Measurements from ENCODE around the gene CEP78.
A peak's percentile ranks its signal among the peaks of the same experiment; 100 is the strongest.
"Not testable (repeated sequence)": the region's sequence is repeated elsewhere in the genome, so short reads cannot be mapped to it uniquely, and the experiment has no call there.

Gene CEP78

DNA sequence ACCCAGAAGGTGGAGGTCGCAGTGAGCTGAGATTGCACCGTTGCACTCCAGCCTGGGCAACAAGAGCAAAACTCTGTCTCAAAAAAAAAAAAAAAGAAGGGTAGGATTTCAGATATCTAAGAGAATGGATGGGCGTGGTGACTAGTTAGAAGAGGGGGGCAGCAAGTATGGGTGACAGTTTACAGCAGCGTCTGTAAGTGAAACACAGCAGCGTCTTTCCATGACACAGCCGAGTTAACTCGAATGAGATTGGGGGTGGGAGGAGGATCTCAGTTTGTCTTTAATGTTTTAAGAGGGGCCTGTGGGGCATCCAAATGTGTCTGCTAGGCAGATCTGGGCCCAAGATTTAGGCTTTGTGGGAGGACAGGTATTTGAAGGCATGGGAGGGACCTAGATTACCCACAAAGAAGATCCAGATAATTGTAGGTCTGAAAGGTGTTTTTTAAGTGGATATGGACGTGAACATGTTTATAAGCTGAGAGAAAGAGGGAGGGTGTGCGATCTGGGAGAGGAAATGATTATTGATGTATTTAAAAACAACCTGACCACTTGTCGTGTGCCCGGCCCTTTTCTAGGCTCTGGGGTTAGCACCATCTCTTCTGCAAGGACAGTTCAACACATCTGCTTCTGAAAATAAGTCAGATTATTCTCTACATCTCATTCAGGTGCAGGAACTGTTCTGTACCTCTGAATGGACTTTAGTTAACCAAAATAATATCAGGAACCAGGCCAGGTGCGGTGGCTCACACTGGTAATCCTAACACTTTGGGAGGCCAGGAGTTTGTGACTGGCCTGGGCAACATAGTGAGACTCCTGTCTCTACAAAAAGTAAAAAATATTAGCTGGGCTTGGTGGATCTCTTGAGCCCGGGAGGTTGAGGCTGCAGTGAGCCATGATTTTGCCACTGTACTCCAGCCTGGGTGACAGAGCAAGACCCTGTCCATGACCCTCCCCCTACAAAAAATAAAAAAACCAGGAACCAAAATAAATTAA lies 2.5 kb downstream of the CEP78 start:
- DNase-seq: no peak

DNA sequence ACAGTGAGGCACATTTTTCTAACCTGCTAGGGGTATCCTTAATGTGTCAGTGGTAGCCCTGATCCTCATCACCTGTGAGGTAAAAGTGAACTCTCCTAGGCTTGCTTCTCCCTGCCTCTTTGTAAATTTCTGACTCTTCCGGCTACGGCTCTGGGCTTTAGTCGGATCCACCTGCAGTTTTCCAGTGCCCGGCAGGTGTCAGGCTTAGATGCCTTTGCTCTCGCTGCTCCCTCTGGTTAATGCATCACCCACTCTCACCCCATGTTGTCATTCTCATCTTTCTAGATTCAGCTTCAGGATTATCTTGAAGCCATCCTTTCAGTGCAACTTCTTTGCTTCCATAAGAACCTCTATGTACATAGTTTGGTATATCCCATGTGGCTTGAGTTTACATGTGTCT lies 3.6 kb downstream of the CEP78 start:
- DNase-seq: no peak

DNA sequence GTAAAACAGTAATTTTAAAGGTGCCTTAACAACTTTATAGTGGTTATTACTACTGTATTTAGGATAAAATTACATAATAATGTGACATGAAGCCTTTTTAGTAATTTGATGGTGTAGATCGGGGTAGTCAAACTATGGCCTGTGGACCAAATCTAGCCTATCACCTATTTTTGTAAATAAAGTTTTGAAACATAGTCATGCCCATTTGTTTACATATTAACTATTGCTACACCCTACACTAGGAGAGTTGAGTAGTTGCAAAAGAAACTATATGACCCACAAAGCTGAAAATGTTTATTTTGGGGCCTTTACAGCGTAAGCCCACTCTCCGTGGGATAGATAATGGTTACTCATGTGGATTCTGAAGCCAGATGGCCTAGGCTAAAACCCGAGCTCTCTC lies 6.2 kb downstream of the CEP78 start:
- DNase-seq: no peak

DNA sequence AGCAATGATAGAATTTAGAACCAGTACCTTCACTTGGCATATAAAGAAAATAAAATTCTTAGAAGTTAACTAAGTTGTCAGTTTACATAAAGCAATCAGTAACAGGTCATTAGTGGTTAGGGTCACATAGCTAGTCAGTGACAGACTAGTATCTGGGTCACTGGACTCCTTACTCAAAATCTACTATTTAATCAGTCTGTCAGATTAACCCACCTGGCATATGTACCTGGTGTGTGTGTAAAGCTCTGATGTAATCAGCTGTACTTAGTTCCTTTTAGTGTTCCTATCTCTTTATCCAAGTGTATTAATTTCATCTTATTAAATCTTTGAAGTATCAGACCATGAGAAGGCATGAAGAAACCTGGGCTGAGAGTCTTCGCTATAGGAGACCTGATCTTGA lies 7.3 kb downstream of the CEP78 start:
- DNase-seq: no peak

DNA sequence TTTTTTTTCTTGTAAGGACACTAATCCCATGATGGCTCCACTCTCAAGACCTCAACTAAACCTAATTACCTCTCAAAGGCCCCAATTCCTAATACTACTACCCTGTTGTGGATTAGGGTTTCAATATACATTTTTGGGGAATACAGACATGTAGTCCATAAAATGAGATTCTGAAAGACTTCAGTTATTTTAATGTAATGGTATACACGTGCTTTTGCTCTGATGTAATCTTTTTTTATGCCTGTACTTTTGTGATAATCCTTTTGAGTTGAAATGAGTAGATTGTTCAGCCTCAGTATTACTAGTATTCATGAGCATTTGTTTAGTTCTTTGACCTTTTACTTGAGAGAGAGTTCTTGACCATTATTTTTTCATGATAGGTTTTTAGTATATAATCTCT lies 9.5 kb downstream of the CEP78 start:
- no peak for DNase-seq

DNA sequence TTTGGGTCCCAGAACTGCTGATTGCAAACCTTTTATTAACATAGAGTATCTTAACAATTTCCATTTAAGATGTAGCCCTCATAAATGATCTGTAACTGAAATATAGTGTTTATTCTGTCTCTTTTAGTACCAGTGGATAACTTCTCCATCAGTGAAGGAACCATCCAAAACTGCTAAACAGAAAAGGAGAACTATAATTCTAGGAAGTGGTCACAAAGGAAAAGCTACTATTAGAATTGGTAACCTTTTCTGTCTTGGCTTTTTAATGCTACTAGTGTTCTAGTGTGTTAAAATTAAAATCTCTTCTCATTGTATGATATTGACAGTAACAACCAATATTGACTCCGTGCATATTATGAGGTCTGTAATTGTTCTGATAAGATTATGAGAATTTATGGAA lies 12.8 kb downstream of the CEP78 start:
- no peak for DNase-seq

DNA sequence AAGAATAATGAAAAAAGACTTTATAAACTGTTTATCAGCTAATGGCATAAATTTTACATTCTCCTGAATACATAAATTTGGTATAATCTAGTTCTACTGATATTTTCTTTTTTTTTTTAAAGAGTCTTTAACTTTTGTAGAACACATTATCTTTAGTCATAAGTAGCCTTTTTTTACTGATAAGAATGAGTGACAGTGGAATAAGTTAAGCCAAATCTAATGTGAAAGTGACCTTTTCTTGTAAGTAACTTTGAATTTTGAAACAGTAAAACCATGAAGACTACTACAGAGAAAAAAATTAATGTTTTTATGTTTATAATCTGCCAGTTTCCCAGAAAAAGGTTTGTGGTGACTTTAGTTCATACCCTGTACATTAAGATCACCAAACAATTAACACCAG lies 13.7 kb downstream of the CEP78 start:
- DNase-seq: no peak

DNA sequence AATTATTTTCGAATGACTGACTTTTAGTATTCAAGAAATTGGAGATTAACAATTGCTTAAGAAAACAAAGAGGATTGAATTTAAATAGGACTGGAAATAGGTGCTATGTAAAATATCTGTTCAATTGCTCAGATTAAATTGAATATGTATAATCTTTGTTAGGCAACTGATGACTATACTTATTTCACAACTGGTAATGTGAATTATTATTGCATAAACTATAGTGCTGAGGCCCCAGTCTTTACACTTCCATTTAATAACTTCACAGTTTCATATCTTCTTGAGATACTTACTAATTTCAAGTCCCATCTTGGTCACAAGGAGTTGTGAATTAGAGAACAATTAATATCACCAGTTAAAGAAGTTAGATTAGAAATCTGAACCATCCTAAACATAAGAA lies 16.7 kb downstream of the CEP78 start:
- DNase-seq: no peak

DNA sequence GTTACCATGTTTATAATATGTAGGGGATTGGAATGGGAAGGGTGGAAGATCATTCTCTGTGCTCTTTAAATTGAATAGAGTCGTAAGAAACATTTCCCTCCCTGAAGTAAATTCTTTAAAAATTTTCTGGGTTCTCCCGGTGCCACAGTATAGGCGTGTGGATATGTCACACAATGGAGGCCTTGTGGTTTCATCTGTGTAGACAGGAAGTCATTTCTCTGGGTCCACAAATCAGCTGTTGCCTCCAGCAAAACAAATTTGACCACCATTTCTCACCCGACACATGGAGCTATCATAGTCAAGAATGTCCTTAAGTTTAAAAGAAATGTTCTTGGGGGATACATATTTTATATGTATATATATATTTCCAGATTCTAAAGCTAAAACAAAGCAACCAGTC lies 17.4 kb downstream of the CEP78 start:
- no peak for DNase-seq

DNA sequence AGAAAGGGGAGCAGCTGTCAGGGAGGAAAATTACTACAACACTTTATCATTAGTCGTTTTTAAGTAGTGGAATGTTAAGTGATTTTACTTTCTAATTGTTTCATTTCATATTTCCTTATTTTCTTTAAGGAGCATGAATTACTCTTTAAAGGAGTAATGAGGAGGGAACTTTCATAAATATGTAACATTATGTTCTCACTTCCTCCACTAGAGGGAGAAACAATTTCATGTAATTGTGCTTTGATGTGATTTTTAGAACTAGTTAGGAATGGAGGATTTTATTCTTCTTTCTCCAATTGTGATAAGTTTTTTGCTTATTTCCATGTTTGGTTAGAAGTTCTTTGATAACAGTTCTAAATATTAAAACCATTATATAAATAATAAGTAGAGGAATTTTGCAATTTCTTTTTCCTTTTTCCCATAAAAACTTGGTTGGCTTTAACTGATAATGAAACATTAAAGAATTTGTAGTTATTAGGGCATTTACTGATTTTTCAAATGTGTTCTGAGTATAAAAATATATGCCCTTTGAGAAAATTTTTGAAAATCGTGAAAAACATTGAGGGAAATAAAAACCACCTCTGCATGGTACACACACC lies 25.6 kb downstream of the CEP78 start:
- DNase-seq: peak; percentile 31

DNA sequence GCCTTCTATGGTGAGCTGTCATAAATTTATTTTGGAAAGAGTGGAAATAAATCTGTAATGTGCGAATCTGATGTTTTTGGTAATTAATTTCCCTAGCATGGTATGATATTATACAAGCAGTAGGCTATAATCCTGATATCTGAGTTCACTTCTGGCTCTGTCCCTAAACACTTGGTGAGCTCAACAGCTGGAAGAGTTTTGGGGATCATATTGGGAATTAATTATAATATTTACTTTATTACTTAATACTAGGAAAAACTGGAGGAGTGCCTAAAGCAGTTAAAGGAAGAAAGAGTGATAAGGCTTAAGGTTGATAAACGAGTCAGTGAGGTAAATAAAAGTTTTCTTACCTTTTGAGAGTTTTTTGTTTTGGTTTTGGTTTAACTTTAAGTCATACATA lies 26.8 kb downstream of the CEP78 start:
- no peak for DNase-seq

DNA sequence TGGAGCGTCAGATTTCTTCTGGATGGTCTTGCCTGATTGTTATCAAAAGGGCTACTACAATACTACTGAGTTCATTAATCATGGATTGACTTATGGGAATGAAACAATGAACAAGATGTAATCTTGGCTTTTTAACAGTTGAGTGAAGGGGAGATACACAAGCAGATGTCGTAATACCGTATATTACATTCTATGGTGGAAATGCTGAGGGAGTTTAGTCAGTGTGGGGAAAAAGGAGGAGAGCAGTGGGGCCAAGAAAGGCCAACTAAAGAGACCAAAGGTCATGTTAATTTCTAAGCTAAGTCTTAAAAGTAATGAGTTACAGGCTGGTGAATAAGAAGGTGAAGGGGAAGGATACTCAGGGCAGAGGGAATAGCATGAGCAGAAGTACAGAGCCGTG lies 32.0 kb downstream of the CEP78 start:
- no peak for DNase-seq

DNA sequence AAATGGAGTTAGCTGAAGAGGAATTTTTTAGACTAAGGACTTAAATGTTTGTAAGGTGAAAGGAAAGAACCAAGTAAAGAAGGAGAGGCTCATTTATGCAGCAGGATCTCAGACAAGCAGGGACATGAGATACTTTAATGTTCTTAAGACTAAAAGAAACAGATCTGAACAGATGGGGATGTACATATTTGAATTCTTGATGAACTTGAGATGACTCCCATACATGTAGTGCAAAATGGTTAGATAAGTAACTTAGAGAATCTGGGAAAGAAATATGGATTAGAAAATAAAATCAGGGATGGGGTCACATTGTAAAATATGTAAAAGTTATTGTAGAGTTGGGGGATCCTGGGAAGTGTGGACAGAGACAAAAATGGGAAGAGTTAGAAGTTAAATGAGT lies 33.9 kb downstream of the CEP78 start:
- no peak for DNase-seq

DNA sequence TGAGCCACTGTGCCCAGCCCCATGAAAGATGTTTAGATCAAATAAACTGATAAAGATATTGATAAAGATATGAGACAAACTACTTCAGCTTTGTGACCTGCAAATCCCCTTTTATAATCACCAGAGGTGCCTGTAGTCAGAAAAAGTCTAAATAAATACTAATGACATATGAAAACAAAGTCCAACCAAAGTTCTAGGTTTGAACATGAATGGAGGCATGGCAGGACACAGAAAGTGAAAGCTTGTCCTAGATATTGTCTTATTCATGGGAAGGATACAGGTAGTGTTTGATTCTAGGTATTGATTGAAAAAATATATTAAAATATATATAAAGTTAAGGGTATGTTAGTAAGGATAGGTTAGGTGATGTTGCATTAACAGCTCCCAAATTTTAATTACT lies 36.4 kb downstream of the CEP78 start:
- DNase-seq: no peak

DNA sequence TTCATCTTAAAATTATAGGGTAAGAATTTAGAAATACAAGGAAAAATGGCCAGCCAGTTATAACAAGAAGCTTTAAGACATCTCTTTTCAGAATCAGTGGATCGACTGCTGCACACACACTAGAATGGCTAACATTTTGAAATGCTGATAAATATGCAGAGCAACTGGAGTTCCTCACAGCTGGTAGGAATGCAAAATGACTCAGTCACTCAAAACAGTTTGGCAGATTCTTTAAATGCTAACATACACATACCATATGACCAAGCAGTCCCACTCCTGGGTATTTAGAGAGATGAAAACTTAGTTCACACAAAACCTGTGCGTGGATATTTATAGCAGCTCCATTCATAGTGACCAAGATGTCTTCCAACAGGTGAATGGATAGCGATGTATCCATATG lies 37.9 kb downstream of the CEP78 start:
- DNase-seq: no peak

DNA sequence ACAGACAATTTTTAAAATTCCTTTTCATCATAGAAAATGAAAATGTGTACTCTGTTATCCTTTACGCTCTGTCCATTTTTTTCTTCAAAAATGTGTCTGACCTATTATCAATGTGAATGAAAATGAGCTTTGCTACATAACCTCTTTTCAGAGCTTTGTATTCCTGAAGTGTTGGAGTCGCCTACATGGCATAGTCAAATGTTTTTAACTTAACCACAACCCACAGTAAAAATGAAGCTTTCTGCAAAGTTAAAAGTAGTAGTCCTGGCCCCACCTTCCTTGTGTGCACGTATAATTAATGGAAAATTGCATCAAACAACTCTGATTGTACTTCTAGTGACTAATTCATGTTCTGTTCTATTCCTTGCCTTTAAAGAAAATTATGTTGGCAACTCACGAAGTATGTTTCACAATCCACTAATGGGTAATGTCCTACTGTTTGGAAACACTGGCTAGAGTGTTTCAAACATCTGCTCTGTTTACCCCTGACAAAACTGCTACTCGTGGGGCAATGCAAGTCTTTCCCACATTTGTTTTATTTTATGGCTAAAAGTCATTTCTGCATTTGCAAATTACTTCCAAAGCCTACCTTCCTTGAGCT lies 42.4 kb downstream of the CEP78 start:
- DNase-seq: no peak

DNA sequence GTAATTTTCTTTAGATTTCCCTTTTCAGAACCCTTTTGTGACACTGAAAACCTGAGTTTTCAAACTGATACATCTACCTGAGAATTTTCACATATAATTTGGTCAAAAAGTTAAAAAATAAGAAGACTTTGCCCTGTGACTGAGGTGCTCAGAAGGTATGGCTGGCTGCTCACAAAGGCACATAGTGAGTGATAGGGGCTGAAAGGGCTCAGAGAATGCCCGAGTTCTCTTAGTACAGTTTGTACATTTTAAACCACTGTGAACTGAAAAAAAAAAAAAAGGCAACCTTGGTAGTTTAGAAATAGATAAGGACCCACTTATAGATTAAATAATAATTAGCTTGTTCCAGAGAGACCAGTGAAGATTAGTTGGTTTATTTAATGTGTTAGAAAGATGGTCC lies 42.9 kb downstream of the CEP78 start:
- no peak for DNase-seq

DNA sequence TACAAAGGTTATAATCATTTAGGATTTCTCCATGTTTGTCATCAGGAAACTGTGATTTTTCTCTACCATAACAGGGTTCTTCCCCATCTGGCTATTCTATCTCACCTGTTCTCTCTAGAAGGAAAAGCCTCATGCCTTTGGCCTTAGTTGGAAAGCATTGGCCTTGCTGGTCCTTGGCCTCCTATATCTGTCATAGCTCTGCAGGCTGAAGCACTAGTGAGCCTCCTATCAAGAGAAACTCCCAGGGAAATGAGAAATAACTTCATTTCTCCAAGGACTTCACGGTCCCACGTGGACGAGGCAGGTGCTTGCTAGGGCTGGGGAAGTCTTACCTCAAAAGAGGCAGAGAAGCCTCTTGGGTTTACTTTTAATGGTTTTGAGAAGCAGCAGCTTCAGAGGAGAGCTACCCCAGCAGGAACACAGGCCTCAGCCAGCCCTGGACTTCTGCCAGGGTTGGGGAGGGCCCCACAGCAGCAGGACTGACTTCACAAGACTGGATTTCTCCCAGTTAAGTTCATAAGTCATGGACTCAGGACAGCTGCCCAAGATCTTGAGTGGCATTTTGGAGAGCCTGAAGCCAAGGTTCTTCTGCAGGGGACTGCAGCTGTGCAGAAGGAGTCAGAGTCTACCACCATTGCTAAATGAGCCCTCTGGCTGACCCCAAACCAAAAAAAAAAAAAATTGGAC lies 45.2 kb downstream of the CEP78 start:
- no peak for DNase-seq

DNA sequence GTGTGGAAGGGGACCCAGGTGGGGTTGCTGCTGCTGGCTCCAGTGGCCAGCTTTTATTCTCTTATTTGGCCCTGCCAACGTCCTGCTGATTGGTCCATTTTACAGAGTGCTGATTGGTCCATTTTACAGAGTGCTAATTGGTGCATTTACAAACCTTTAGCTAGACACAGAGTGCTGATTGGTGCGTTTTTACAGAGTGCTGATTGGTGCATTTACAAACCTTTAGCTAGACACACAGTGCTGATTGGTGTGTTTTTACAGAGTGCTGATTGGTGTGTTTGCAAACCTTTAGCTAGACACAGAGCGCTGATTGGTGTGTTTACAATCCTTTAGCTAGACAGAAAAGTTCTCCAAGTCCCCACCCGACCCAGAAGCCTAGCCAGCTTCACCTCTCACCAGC lies 48.3 kb downstream of the CEP78 start:
- not testable (repeated sequence) for DNase-seq

DNA sequence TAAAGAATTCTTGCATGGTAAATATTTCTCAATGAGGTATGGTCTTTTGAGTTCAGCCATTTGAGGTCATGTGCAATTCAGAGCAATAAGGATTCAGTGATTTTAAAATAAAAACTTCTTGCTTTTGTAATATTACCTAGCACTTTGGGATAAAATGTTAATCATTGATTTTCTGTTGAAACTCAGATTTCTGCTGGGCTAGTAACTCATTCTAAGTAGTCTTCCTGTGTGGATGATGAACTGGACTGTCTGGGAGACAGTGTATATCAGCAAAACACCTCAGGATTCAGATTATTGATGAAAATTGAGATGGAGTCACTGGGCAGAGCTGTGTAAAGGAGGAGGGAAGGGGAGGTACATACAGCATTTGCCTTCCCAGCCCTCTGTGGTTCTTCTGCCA lies 50.2 kb downstream of the CEP78 start:
- no peak for DNase-seq

DNA sequence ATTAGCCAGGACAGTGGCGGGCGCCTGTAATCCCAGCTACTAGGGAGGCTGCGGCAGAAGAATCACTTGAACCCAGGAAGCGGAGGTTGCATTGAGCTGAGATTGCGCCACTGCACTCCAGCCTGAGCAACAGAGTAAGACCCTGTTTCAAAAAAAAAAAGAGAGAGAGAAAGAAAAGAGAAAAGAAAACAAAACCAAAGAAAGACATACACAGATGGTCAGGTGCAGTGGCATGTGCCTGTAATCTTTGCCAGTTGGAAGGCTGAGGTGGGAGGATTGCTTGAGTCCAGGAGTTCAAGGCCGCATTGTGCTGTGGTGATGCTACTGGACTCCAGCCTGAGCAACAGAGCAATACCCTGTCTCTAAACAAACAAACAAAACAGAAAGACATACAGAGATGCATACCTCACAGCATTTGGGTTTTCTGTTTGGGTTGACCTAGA lies 51.1 kb downstream of the CEP78 start:
- DNase-seq: no peak

DNA sequence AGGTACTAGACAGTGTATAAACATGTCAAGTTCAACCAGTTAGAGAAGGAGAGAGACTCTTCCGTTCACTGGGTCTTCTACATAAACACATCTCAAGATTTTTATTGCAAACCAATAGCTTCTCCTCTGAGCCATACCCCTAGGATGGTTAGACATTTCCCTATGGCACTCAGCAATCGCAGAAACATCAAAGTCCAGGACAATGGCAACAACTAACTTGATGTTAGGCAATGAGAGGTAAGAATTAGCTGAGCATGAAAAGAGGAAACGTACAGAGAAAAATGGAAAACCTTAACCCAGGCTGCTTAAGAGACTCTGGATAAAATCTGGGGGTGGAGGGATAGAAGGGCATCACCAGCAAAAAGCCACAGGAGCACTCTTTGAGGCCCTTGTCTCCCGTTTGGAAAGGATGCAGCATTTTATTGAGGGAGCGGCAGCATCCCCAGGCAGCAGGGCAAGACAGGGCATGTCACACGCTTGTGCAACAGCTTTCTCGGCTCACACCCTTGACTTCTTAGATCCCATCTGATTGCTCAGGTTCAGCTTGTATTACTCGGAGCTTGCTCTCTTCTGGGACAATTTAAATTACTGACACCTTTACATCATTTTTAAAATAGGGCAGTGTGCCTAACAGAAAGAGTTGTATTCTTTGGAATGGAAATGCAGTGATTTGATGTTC lies 52.5 kb downstream of the CEP78 start:
- no peak for DNase-seq

DNA sequence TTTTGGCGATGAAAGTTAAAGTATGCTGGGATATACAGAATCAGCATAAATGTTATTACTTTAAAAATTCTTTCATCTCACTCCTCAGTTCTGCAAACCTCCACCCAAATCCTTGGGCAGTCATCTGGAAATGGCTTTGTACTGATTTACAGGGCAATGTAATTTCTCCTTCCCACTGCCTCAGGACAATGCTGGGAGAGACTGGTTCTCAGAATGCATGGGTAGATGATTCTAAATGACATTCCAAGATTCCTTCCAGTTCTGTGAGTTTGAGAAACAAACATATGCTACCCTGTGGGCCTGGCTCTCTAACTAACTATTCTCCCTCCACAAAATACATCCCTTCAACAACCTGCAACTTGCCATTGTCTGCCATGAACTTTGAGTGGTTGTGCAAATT lies 53.6 kb downstream of the CEP78 start:
- no peak for DNase-seq

Data from NCI-H1417 treated with DMSO at 0.1 percent for 48 hours (cell line).